ENCODE results near the gene MBLAC2. TPM values are rescaled to one million over a fixed set of nuclear protein-coding genes. Genes with fewer than 3 reads are reported as not detected.

MBLAC2 gene
- 10 to 100 TPM in 1 of 4 donors, 1 to 10 TPM in 3; 4.5 to 10.5 (median 6.5) TPM for total RNA-seq

DNA sequence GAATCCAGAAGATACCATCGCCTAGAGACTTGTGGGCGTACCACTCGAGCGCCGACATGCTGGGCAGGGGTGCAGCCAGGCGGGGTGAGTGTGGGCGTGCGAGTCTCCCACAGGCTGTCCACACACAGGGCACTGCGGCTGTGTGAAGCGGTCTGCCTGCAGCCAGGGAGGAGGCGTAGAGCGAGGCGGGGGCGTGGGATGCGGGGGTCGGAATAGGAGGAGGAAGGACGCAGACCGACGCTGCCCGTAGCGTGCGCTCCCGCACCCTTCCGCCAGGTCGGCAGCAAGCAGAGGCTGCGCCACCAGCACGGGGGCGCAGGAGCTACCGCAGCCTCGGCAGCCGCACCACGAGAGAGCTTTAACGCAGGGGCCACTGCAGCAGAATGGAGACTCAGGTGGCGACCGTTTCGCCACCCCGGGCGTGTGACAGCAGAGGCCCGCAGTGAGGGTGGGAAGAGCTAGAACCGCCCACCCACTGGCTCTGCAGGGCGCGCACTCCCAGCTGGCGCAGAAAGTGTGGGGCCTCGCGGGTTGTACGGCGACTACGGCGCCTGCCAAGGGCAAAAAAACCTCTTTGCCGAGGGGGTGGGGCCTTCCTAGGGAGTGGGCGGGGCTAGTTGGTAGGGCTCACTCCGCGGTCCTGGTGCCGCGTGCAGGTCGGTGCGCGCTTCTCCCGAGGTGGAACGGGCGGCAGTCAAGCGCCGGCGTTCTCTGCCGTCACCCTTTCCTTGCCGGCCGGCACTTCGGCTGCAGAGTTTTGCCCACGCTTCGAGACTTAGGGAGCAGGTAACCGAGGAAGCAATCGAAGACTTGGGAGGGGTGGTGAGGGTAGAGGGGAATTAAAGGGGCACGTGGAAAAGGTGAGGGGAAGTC is at the start of gene MBLAC2, which contains the start of gene POLR3G:
Gene MBLAC2, minus strand, starts transcription at position 537 of the 873 bp plus-strand sequence. Its CDS starts 479 bp downstream, at position 58.
Gene POLR3G, plus strand, starts transcription at position 630 of the 873 bp plus-strand sequence. CDS start 10,704 bp downstream, outside the sequence.
- H3K36me3 ChIP-seq, result no peaks in the 10 kb centered on the region
- TF ChIP-seq, protein P1, sequence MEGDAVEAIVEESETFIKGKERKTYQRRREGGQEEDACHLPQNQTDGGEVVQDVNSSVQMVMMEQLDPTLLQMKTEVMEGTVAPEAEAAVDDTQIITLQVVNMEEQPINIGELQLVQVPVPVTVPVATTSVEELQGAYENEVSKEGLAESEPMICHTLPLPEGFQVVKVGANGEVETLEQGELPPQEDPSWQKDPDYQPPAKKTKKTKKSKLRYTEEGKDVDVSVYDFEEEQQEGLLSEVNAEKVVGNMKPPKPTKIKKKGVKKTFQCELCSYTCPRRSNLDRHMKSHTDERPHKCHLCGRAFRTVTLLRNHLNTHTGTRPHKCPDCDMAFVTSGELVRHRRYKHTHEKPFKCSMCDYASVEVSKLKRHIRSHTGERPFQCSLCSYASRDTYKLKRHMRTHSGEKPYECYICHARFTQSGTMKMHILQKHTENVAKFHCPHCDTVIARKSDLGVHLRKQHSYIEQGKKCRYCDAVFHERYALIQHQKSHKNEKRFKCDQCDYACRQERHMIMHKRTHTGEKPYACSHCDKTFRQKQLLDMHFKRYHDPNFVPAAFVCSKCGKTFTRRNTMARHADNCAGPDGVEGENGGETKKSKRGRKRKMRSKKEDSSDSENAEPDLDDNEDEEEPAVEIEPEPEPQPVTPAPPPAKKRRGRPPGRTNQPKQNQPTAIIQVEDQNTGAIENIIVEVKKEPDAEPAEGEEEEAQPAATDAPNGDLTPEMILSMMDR (IDR thresholded peaks at IDR 0.05), result peak; percentile 36 to 64 (median 55)
- TF ChIP-seq POLR2A (IDR thresholded peaks at IDR 0.05), result peak in 3 of 4 donors; percentile 50 to 86 (median 62)
- WGBS, 2 donors, result 0% methylated on average over 2 to 8 of the region's 73 CpGs
- H3K4me3 ChIP-seq, result peak within 1 kb of the TSS; percentile 80 to 97 (median 86)
- DNase-seq, result peak; percentile 59
- H3K4me1 ChIP-seq, result peaks cover 0 to 31% (median 19%) of the 10 kb centered on the region in 3 donors
- peak within 1 kb of the TSS; percentile 79 to 89 (median 86) for H3K27ac ChIP-seq
- H3K9me3 ChIP-seq, result no peaks in the 10 kb centered on the region
- H3K27me3 ChIP-seq, result no peaks in the 10 kb centered on the region
- intact Hi-C loops (cut with DNase I), result no loop called here

DNA sequence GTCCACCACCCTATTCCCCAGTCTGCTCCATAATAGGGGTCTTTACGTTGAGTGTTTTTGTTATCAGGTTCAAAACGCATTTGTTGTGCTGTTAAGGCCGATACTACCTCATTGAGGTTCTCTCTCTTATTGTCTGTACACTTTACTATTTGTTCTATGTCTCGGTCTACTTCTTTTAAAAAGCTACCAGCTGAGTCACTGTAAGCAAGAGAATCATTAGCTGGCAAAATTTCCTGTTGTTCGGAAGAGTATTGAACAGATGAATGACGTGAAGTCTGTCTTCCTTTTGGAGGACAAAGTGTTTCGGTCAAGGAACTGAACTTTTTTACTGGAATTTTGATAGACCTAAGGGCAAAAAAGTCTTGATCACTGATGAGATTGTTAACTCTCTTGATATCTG is 44.5 kb upstream of the MBLAC2 start:
- TF ChIP-seq POLR2A (IDR thresholded peaks at IDR 0.05), result no peak
- TF ChIP-seq, protein P1 (IDR thresholded peaks at IDR 0.05), result no peak
- H3K36me3 ChIP-seq, result peaks cover 0 to 63% (median 0%) of the 10 kb centered on the region in 3 donors
- no peaks in the 10 kb centered on the region for H3K9me3 ChIP-seq
- peak overlapping the region in 2 of 4 donors; percentile 31 to 39 for H3K27ac ChIP-seq
- no peaks in the 10 kb centered on the region for H3K27me3 ChIP-seq
- intact Hi-C loops (cut with DNase I), result no loop called here
- no peak overlapping the region for H3K4me3 ChIP-seq
- H3K4me1 ChIP-seq, result peaks cover 0 to 12% (median 0%) of the 10 kb centered on the region in 3 donors
- no peak for DNase-seq
- WGBS, 2 donors, result 45 to 72% methylated on average over 7 of the region's 7 CpGs

DNA sequence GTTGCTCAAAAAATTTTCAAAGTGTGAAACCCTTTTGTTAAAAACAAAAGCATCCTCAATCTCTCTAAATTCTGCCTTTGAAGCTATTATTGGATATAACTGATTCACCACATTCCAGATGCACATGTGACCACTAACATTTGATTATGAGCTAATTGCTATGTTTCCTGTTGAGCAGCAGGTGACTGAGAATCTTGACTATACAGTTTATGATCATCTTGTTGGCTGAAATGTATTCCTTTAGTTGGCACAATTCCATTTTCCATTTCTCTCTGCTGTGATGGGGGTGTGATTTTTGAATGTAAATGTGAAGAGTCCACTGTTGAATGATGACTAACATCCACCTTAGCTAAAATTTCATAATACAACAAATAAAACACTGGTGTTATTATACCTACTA is 44.1 kb upstream of the MBLAC2 start:
- DNase-seq, result no peak
- intact Hi-C loops (cut with DNase I), result no loop called here
- peaks cover 0 to 58% (median 0%) of the 10 kb centered on the region in 3 donors for H3K36me3 ChIP-seq
- H3K4me3 ChIP-seq, result no peak overlapping the region
- peaks cover 0 to 12% (median 0%) of the 10 kb centered on the region in 3 donors for H3K4me1 ChIP-seq
- no peaks in the 10 kb centered on the region for H3K27me3 ChIP-seq
- TF ChIP-seq POLR2A (IDR thresholded peaks at IDR 0.05), result no peak
- TF ChIP-seq, protein P1 (IDR thresholded peaks at IDR 0.05), result no peak
- no peaks in the 10 kb centered on the region for H3K9me3 ChIP-seq
- H3K27ac ChIP-seq, result peak overlapping the region in 2 of 4 donors; percentile 31 to 39

DNA sequence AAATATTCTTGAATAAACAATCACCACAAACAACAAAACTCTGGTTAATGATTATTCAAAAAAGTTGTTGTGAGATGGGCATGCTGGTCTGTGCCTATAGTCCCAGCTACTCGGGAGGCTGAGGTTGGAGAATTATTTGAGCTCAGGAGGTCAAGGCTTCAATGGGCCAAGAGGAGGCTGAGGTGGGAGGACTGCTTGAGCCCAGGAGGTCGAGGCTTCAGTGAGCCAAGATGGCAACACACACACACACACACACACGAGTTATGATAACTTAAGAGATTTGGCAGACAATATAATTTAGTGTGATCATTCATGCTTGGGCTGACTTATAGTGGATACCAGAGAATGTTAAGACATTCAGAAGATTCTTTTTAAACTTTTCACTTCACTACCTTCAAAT is 39.9 kb upstream of the MBLAC2 start:
- Histone ChIP-seq H3K9me3 (no peaks in the 10 kb centered on the region), H3K4me1 (peaks cover 0 to 12% (median 0%) of the 10 kb centered on the region in 3 donors), H3K27me3 (no peaks in the 10 kb centered on the region), H3K27ac (no peak overlapping the region), H3K4me3 (no peak overlapping the region), H3K36me3 (peaks cover 0 to 19% (median 0%) of the 10 kb centered on the region in 3 donors)
- DNase-seq, result no peak
- WGBS, 2 donors, result 62 to 72% methylated on average over 2 to 3 of the region's 3 CpGs
- TF ChIP-seq, protein P1 (IDR thresholded peaks at IDR 0.05), result no peak
- no peak for TF ChIP-seq POLR2A (IDR thresholded peaks at IDR 0.05)
- intact Hi-C loops (cut with DNase I), result no loop called here

DNA sequence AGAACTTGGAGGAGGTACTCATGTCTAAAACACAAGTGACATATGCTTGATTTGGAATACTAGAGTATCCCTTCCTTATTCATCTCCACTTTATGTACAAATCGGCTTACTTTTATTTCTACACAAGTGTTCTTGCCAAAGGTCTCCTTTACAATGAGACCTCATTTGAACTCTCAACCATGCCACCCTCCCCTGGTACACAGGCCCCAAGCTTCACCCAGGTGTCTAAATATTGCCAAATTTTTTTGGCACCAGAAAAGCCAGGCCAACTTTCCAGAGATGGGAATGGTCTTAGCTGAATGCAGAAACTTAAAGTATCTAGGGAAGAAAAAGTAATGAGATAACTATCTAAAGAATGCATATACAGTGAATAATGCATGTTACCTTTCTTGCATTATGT is 35.9 kb upstream of the MBLAC2 start:
- Histone ChIP-seq H3K4me1 (no peaks in the 10 kb centered on the region), H3K27ac (no peak overlapping the region), H3K36me3 (peaks cover 0 to 5% (median 0%) of the 10 kb centered on the region in 3 donors), H3K9me3 (no peaks in the 10 kb centered on the region), H3K27me3 (no peaks in the 10 kb centered on the region), H3K4me3 (no peak overlapping the region)
- TF ChIP-seq, protein P1 (IDR thresholded peaks at IDR 0.05), result no peak
- TF ChIP-seq POLR2A (IDR thresholded peaks at IDR 0.05), result no peak
- 90 to 100% methylated on average over 1 of the region's 1 CpG for WGBS, 2 donors
- no peak for DNase-seq
- intact Hi-C loops (cut with DNase I), result no loop called here

Data from esophagus squamous epithelium (tissue), 5 donors.